ENCODE results near the gene GNAL.
"Not testable (repeated sequence)": the region's sequence is repeated elsewhere in the genome, so short reads cannot be mapped to it uniquely, and the experiment has no call there.

The GNAL gene

GRCh38 chr18:11688972-11689668 lies at the start of gene GNAL:
GNAL (plus strand) TSS chr18:11689264; CDS start chr18:11689564, 300 bp downstream.
- peak; percentile 93 for DNase-seq

GRCh38 chr18:11647310-11647709 lies 41.8 kb upstream of the GNAL start:
- not testable (repeated sequence) for DNase-seq

GRCh38 chr18:11647804-11648203 lies 41.3 kb upstream of the GNAL start:
- DNase-seq = not testable (repeated sequence)

GRCh38 chr18:11649839-11650238 lies 39.2 kb upstream of the GNAL start:
- no peak for DNase-seq

- no peak for DNase-seq
These were observed 37.2 kb upstream of the GNAL start for GRCh38 chr18:11651899-11652298.

- DNase-seq = no peak
These were observed 35.5 kb upstream of the GNAL start for GRCh38 chr18:11653521-11653920.

DNA sequence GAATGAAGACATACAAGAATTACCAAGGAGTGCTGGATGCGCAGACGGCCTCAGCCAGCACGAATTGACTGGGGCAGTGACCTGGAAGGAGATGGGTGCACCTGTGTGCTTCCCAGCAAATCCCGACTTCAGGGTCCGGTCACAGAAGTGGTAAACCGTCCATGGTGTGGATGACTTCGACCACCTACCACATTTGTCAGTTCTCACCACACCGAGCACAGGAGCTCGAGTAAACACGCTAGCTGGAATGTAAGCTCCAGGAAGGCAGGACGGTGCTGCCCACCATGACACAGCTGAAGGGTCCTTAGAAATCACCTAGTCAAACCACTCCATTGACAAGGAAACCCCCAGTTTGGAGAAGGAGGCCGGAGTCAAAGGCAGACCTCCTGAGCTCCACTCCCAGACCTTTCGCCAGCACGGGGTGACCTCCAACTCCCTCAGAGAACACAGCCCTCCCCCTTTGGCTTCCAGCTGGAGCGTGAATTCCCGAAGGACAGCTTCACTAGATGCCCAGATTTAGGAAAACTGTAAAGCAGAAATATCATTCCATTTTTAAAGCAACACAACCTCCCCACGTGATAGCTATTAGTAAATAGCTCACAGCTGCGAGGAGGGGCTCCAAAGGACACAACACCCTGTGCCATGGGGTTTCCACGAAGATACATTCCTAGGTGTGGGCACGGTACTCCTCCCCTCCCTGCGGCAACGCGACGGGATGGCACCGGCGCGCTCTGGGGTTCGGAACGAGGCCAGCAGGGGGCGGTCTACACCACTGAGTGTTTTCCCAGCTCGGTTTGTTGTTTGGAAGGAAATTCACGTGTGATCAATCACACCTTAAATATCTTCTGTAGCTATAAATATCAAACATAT lies 34.1 kb upstream of the GNAL start:
- peak; percentile 72 for DNase-seq

GRCh38 chr18:11655606-11655932 lies 33.5 kb upstream of the GNAL start:
- DNase-seq = no peak

DNA sequence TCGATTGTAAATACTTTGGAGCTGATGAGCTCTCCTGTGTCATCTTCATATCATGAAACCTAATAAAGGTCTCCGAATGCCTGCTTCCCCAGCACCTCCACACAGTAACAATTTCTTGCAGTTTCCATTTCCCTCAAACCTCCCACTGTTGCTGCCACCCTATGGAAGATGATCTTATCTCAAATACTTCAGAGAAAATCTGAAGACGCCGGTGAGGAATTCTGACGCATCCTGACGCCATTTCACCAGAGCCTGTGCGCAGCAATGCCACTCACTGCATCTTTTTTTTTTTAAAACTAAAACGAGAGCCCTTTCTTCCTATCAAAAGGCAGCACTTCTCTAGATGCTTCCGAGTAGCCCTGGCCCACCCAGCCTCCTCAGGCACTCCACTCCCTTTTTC lies 31.9 kb upstream of the GNAL start:
- no peak for DNase-seq

GRCh38 chr18:11657554-11657953 lies 31.5 kb upstream of the GNAL start:
- DNase-seq = no peak

DNA sequence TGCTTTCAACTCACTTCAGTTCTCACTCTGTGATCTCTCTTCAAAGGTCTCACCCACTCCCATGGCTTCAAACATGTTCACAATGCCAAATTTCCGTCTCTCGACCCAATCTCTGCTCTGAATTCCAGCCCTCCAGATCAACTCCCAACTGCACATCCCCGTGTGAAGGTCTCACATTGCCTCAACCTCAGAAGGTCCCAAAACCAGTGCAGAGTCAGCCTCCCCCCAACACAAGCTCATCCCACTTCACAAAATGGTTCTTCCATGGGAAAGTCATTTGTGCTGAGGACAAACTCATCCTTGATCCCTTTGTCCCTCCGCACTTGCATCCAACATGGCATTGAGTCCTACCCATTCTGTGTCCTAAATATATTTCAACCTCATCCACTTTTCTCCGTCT lies 31.0 kb upstream of the GNAL start:
- DNase-seq = no peak

DNA sequence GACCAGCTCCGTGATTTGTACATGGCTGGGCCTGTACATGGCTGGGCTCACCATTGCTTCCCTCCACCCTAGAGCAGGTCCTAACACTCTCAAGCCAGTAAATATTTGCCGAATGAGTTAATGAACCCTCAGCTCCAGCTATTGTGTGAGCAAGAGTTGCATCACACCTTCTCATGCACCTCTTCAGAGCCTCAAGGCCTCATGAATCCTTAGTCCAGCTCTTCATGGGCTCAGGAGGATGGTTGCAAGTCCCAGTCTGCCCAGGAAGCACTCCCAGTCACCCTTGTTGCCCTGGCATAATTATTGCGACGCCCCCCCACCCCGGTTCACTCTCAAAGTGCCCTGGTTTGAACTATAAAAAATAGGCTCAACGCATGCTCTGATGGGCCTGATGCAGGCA lies 30.1 kb upstream of the GNAL start:
- no peak for DNase-seq

DNA sequence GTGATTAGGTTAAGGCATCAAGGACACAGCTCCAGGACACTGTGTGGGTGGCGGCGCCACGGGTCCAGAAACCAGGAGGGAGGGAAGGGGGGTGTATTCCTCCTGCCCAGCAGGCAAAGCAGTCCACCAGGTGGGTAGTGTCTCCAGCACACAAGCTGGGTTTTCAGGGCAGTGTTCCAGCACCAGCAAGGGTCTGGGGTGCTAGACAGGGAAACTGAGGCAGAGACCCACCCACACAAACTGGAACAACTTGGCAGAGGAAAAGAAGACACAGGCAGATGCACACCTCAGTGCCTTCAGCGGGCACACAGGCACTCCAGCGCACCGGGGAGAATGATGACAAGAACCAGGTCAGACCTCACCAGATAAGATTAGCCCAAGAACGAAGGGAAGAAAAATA lies 28.4 kb upstream of the GNAL start:
- no peak for DNase-seq

DNA sequence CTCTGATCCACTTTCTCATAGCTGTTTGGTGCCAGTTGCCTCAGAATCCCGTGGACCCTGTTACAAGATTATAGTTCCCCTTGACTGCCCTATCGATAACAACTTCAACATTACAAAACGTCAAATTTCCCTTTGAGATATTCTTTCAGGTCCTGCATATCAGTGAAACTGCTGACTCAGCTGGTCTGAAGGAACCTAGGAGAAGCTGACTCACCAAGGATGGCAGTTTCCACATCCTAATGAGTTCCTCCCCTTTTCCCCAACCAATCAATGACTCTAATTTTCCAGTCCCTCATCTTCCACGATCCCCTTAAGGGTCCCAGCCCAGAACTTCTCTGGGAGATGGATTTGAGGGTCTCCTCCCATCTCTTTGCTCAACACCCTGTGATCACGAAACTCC lies 27.6 kb upstream of the GNAL start:
- DNase-seq = no peak

DNA sequence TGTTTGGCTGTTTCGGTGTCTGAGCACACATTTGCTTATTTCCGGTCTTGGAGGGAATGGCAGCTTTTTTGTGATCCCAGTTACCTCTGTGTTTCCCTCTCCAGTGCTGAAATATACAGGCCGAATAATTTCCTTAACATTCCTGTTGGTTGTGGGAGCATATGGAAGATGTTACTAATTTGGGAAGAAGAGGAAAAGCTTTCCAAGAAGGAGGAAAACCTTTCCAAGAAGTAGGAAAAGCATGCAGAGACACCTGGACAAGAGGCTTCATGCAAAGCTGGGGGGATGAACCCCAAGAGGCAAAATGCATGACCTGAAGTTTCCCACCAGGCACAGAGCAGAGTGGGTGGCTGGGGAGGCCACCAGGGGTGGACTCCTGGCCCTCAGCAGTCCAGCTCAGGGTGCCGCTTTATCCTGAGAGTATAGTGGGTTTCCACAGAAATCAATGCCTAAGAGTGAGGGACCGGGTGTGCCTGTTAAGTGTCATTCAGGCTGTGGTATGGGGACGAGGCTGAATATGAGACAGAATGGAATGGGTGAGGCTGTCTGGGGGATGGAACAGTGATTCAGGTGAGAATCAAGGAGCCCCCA lies 25.5 kb upstream of the GNAL start:
- no peak for DNase-seq

- DNase-seq = no peak
These were observed 24.8 kb upstream of the GNAL start for GRCh38 chr18:11664286-11664685.

DNA sequence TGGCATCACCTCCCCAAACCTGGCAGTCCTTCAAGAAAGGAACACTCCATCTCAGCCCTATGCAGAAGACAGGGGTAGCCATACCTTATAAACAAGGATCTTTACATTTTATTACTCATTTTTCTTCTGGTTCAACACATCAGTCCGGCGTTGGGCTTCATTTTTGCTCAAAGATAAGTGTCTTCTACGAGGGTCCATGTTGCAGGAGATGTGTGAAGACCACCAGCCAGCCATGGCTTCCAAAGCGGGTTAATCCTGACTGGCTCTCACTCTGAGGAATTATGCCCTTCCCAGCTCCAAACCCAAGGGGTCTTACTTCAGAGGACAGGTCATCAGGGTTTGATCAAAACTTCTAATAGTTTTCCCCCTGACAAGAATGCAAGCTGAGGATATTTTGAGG lies 23.9 kb upstream of the GNAL start:
- no peak for DNase-seq

- DNase-seq = no peak
These were observed 23.5 kb upstream of the GNAL start for GRCh38 chr18:11665587-11665986.

DNA sequence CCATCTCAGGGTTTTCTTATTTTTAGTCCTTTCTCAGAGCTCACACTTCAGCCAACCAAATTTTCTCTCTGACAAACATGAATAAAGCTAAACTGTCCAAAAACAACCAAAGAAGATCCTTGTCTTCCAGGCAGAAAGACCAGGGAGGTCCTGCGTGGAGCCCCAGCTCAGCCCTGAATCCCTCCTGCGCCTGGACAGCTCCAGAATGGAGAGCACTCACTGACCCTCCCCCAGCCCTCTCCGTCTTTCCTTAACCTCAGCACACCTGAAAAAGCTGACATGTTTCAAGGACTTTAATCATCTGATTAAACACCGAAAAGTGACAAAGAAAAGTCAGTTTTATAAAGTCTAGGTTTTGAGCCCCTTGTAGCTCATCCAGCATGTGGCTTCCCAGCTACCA lies 22.9 kb upstream of the GNAL start:
- no peak for DNase-seq

GRCh38 chr18:11666831-11667230 lies 22.2 kb upstream of the GNAL start:
- DNase-seq = no peak

GRCh38 chr18:11667578-11667977 lies 21.5 kb upstream of the GNAL start:
- no peak for DNase-seq

DNA sequence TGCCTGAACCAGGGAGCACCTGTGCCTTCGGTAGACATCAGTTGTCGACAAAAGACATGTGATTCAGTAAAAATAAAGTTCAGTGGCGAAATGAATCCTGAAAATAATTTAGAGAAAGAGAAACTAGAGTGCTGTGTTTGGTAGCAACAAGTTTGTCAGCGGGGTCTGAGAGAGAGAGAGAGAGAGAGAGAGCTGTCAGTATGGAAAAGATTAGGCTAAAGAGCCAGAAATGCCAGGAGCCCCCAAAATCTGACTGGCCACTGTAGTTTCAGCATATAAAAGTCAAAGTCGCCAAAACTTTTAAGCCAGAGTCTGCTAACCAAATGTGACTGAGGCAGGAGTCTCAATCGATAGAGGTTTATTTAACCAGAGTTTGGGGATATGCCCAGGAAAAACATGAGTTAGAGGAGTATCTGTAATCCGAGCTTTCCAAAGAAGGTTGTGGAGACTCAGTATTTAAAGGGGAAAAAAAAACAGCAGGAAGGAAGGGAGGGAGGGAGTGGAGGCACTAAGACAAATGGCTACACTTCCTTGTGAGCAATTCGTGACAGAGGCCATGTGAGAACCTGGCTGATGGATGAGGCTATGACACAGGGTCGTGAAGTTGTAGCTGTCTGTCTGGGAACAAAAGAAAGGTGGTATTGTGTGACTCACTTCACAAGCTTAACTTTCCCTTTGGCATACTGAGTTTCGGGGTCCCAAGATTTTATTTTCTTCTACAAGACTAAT lies 20.5 kb upstream of the GNAL start:
- no peak for DNase-seq

GRCh38 chr18:11669271-11669947 lies 19.7 kb upstream of the GNAL start:
- DNase-seq = no peak

All from retina (tissue), 1 donor.